Activated CD8-positive, alpha-beta memory T cell treated with anti-CD3 and anti-CD28 coated beads for 36 hours (primary cell): ENCODE results near the gene PCGF1. TPM values are rescaled to one million over a fixed set of nuclear protein-coding genes. Genes with fewer than 3 reads are reported as not detected.
"Not testable (repeated sequence)": the region's sequence is repeated elsewhere in the genome, so short reads cannot be mapped to it uniquely, and the experiment has no call there.

Experiments used
- CTCF ChIA-PET: fragments of 350-600 bp; sonication (Branson Sonifier 250); formaldehyde crosslinking; loops from one replicate; lab custom pipeline; 2021; ENCODE audit warnings: antibody characterized with exemption; lab: Charles Lee
- POLR2A ChIA-PET: fragments of 350-600 bp; sonication (Branson Sonifier 250); formaldehyde crosslinking; loops from one replicate; lab custom pipeline; 2021; ENCODE audit warnings: antibody characterized with exemption; lab: Charles Lee
- total RNA-seq, 2 experiments: library from RNA; stranded (reverse); gene quantifications; one replicate each; pipeline ENCODE4 v1.2.3, GENCODE V29; 2021

PCGF1 gene
- total RNA-seq, 2 experiments from 2014 or later: 23.8 to 26.1 TPM

GRCh38 chr2:74471332-74472065, 36.0 kb downstream of the PCGF1 start:
- POLR2A ChIA-PET: interaction anchor here (0.7 to 2.6 kb wide), 3 partner anchors 13 to 107 kb away, joined by 7 to 13 read pairs (median 7); partner anchors contain the start of gene WBP1
- CTCF ChIA-PET: interaction anchor here (0.6 to 4.0 kb wide), 3 partner anchors 10 to 79 kb away, joined by 3 to 34 read pairs (median 3); partner anchors contain the start of genes CCDC142 and TTC31

- ChIA-PET CTCF (interaction anchor here (0.6 to 4.0 kb wide), 3 partner anchors 11 to 78 kb away, joined by 3 to 34 read pairs (median 3); partner anchors contain the start of genes CCDC142 and TTC31), POLR2A (interaction anchor here (0.6 kb wide), 1 partner anchor 19 kb away, joined by 5 read pairs; no protein-coding TSS in a partner anchor)
These were observed 36.8 kb downstream of the PCGF1 start for GRCh38 chr2:74470742-74471141.

- POLR2A ChIA-PET: interaction anchor here (1.6 kb wide), 1 partner anchor 18 kb away, joined by 3 read pairs; the partner anchor contains the start of gene CCDC142
- CTCF ChIA-PET: interaction anchor here (1.2 kb wide), 1 partner anchor 90 kb away, joined by 6 read pairs; the partner anchor contains the start of gene LOXL3
These were observed 43.1 kb downstream of the PCGF1 start for GRCh38 chr2:74464406-74464805.

GRCh38 chr2:74462786-74463105, 44.7 kb downstream of the PCGF1 start:
- ChIA-PET CTCF (no interaction called here), POLR2A (no interaction called here)

- CTCF ChIA-PET: no interaction called here
- POLR2A ChIA-PET: interaction anchor here (0.5 kb wide), 1 partner anchor 283 kb away, joined by 4 read pairs; no protein-coding TSS in a partner anchor
These were observed 45.3 kb downstream of the PCGF1 start for GRCh38 chr2:74462054-74462785.

GRCh38 chr2:74461187-74462053, 46.1 kb downstream of the PCGF1 start:
- POLR2A ChIA-PET: interaction anchor here (0.5 kb wide), 1 partner anchor 282 kb away, joined by 4 read pairs; no protein-coding TSS in a partner anchor

GRCh38 chr2:74460187-74460586, 47.3 kb downstream of the PCGF1 start:
- POLR2A ChIA-PET: not testable (repeated sequence)
- CTCF ChIA-PET: interaction anchor here (1.6 to 4.0 kb wide), 2 partner anchors 22 to 69 kb away, joined by 4 to 24 read pairs; partner anchors contain the start of genes AUP1, CCDC142 and TTC31

More at GRCh38 chr2:74461187-74462053, 46.1 kb downstream of the PCGF1 start:
- CTCF ChIA-PET: interaction anchor here (0.8 kb wide), 1 partner anchor 27 kb away, joined by 3 read pairs; no protein-coding TSS in a partner anchor

- ChIA-PET POLR2A (interaction anchor here (1.5 to 1.8 kb wide), 2 partner anchors 13 to 22 kb away, joined by 4 to 13 read pairs; partner anchors contain the start of gene MRPL53), CTCF (interaction anchor here (1.4 to 4.0 kb wide), 3 partner anchors 16 to 69 kb away, joined by 3 to 24 read pairs (median 4); partner anchors contain the start of genes AUP1, CCDC142 and TTC31)
These were observed 47.9 kb downstream of the PCGF1 start for GRCh38 chr2:74459503-74460118.

GRCh38 chr2:74458938-74459363, 48.5 kb downstream of the PCGF1 start:
- ChIA-PET CTCF (interaction anchor here (1.4 to 4.0 kb wide), 3 partner anchors 17 to 70 kb away, joined by 3 to 24 read pairs (median 4); partner anchors contain the start of genes AUP1, CCDC142 and TTC31), POLR2A (interaction anchor here (1.1 to 1.8 kb wide), 6 partner anchors 13 to 72 kb away, joined by 3 to 13 read pairs (median 4); partner anchors contain the start of genes AUP1, C2orf81, HTRA2 and MRPL53)

GRCh38 chr2:74458132-74458937, 49.2 kb downstream of the PCGF1 start, which contains the start of gene WBP1:
WBP1 (plus strand) TSS chr2:74458438; CDS start chr2:74458603, 165 bp downstream.
- CTCF ChIA-PET: interaction anchor here (1.4 to 4.0 kb wide), 2 partner anchors 17 to 24 kb away, joined by 3 to 24 read pairs; partner anchors contain the start of genes CCDC142 and TTC31
- POLR2A ChIA-PET: interaction anchor here (1.1 to 1.8 kb wide), 6 partner anchors 14 to 73 kb away, joined by 3 to 13 read pairs (median 4); partner anchors contain the start of genes AUP1, C2orf81, HTRA2 and MRPL53

GRCh38 chr2:74457549-74458131, 49.9 kb downstream of the PCGF1 start:
- ChIA-PET CTCF (interaction anchor here (4.0 kb wide), 1 partner anchor 25 kb away, joined by 24 read pairs; the partner anchor contains the start of genes CCDC142 and TTC31), POLR2A (interaction anchor here (0.7 to 1.8 kb wide), 6 partner anchors 14 to 73 kb away, joined by 4 to 13 read pairs (median 6); partner anchors contain the start of genes AUP1, C2orf81, HTRA2 and MRPL53)

- CTCF ChIA-PET: interaction anchor here (0.5 to 4.0 kb wide), 4 partner anchors 25 to 514 kb away, joined by 3 to 24 read pairs (median 4); partner anchors contain the start of genes CCDC142, HTRA2 and TTC31
These were observed 50.4 kb downstream of the PCGF1 start for GRCh38 chr2:74457129-74457548.

More at GRCh38 chr2:74457129-74457548, 50.4 kb downstream of the PCGF1 start:
- POLR2A ChIA-PET: interaction anchor here (0.7 to 0.8 kb wide), 2 partner anchors 14 to 72 kb away, joined by 7 read pairs; partner anchors contain the start of genes AUP1 and HTRA2
